Kidney capillary endothelial cell (primary cell): ENCODE results near the gene IL3.

Experiments
- DNase-seq: peaks from one replicate; pipeline ENCODE4 v3.0.0-alpha.2; 2018; ENCODE audit warnings: low spot score

IL3 gene

GRCh38 chr5:132057498-132058255, 2.8 kb upstream of the IL3 start:
- DNase-seq = no peak

DNA sequence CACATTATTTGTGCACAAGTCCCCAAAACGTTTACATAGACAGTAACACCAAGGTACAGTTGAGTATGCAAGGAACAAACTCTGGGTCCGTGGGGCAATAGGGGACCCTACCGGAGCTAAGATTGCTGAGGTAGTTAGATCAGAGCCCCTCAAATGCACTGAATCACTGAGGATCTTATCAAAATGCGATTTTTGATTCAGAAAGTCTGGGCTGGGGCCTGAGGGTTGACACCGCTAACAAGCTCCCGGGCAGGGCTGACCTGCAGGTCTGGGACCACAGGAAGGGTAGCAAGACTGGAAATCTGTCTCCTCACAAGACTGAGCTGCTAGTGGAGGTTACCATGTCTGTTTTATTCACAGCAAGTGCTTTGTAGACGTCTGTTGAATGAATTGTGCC, 1.8 kb upstream of the IL3 start:
- DNase-seq = no peak

DNA sequence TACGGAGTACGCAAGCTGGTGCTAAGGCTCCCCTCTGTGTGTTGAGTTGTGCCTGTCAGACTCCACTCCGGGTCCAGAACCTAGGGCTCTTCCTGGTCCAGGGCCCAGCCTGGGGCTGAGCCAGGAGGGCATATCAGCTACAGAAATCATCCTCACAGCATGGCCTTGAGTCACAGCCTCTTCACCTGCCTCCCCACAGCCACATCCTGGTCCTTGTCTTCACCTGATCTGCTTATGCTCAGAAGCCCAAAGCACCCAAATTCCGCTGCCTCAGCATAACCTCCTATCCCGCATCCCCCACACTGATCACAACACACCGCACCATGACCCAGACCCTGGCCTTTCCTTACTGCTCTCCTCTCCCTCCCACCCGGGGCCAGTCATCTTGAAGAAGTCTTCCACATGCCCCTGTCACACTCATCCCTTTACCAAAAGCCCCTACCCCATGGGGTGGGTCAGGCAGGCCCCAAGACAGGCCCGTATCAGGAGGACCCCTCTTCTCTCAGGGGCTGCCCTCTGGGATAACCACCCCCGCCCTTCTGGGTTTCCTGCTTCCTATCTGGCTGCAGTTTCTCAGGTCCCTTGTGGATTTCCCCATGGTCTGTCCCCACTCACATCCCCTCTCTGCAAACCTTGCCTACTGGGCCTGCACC, 1.3 kb upstream of the IL3 start:
- DNase-seq = no peak

GRCh38 chr5:132059696-132060500, 557 bp upstream of the IL3 start:
- DNase-seq = no peak

- peak; percentile 55 for DNase-seq
Measured at GRCh38 chr5:132063090-132063911, 2.8 kb downstream of the IL3 start.

- DNase-seq = no peak
Measured at GRCh38 chr5:132064140-132064539, 3.7 kb downstream of the IL3 start.

GRCh38 chr5:132064738-132065331, 4.4 kb downstream of the IL3 start:
- DNase-seq = peak; percentile 75

GRCh38 chr5:132065351-132065937, 5.0 kb downstream of the IL3 start:
- peak; percentile 77 for DNase-seq

- DNase-seq = no peak
Measured at GRCh38 chr5:132065951-132066701, 5.7 kb downstream of the IL3 start.

DNA sequence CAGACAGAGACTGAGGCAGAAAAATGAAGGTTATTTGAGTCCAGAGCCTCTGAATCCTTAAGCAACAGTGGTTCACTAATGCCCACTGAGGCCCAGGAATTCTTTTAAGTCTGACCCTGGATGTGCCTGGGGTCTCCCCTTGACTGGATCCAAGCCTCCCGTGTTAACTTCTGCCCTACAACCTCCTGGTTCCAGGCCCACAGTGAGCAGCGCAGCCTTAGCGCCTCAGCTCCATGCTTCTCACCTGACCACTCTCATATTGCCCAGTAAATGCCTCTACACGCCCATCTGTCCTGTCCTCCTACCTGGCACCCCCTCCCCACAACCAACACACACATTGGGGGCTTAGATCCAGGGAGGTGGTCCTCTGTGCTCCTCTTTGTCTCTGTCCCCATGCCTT, 6.4 kb downstream of the IL3 start:
- DNase-seq = no peak

DNA sequence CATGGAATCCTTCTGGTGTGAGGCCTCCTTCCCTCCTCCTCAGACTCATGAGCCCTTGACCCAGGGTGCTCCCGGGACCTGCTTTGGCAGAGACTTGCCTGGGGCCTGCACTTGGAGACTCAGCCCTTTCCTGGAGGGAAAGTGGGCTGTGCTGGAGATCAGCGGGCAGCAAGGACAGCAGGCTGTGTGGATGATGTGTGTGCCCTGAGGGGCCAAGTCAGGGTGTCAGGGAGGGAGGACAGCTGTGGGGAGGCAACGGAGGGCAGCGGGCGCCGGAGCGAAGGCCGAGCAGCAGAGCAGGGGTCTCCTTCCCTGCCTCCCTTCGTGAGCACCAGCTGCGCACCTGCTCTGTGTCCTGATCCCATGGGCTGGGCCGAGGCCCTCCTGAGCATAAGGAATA, 7.0 kb downstream of the IL3 start:
- no peak for DNase-seq

DNA sequence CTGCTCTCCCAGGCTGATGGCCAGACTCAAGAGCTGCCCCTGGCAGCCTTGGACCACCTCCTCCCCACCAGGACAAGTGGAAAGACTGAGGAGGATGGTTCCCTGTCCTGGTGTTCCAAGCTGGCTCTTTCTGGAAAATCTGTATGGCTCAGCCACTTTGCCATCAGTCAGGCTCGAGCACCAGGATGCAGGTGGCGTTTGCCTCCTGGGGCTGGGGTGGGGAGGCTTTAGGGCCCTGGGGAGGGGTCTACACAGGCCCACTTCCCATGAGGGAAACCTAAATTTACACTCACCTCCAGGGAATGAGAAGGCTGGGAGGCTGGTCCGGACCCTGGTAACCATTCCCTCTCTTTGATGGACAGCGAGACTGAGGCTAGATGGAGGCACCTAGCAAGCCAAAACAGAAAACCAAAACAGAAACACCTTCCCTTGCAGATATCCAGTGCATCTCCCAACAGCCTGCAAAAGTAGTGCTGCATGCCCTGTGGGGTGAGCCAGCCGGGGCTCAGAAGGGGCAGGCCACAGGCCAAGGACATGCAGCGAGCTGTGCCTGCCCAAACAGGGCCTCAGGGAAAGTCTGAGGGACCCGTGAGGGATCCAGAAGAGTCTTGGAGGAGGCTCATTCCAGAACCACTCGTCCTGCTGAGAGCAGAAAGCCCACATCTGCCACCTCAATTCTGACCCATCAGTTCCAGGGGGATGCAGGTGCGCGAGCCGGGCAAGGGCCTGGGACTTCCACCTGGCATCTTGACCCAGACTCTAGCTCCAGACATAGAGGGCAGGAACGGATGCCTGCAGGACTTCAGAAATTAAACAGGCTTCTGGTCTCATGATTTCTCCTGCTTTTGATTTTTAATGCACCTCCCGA, 7.7 kb downstream of the IL3 start:
- DNase-seq = no peak

- DNase-seq = no peak
Measured at GRCh38 chr5:132069561-132069960, 9.1 kb downstream of the IL3 start.

DNA sequence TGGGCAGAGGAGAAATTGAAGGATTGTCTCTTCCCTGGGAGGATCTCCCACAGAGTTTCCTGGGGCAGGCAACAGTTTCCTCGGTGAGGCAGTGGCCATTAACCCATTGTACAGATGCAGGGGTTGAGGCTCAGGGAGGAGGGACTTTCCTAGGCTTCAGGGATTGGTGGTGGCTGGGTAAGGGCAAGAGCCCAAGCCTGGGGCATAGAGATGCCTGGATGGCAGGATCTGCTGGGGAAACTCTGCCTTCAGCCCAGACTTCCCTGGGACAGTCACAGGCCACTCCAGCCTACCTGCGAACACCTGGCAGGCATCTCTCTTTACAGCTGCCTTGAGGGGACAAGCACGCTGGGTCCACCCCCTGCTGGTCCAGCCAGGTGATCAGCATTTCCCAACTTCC, 9.5 kb downstream of the IL3 start:
- DNase-seq = no peak

DNA sequence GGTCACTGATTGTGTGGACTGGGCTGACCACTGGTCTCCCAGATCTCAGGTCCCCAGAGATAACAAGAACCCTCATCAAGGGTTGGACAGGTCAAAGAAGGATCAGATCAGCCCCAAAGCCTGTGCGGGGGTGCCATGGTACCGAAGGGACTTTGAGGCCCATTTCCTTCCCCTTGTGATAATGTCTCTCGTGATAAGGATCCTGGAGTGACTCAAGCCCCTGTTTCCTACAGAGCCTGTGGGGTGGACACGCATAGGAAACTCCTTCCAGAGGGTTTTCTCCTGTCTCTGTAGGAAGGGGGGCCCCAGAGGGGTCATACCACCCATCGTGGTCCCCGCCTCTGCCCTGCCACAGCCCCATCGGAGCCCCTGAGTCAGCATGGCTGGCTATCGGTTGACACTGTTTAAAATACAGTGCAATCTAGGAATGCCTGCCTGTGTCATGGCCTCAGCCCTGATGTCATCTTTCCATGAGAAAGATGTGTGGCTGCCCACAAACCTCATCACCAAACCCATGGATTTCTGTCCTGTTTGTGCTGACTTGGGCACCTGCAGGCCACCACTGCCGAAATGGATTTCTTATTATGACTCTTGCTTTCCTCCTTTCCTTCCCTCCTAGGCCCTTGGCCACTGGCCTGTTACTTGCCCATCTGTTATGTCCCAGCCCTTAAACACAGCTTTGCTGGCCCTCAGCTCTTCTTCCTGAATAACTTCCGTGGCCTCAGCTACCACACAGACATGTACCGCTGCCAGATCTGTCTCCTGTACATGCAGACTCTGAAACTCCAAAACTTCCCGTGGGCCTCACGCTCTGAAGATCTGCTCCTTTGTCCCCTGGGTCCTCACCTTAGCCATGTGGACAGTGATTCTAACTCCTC, 10.2 kb downstream of the IL3 start:
- DNase-seq = peak; percentile 15

GRCh38 chr5:132071338-132071707, 10.9 kb downstream of the IL3 start:
- no peak for DNase-seq

- DNase-seq = no peak
Measured at GRCh38 chr5:132072070-132072469, 11.6 kb downstream of the IL3 start.

GRCh38 chr5:132072528-132072927, 12.1 kb downstream of the IL3 start:
- no peak for DNase-seq
